ENCODE data around the gene HAUS3. TPM values are rescaled to one million over a fixed set of nuclear protein-coding genes. Genes with fewer than 3 reads are reported as not detected.

Gene HAUS3
- total RNA-seq, 3 donors from 2014 or later: 20.6 to 24.1 (median 22.5) TPM

DNA sequence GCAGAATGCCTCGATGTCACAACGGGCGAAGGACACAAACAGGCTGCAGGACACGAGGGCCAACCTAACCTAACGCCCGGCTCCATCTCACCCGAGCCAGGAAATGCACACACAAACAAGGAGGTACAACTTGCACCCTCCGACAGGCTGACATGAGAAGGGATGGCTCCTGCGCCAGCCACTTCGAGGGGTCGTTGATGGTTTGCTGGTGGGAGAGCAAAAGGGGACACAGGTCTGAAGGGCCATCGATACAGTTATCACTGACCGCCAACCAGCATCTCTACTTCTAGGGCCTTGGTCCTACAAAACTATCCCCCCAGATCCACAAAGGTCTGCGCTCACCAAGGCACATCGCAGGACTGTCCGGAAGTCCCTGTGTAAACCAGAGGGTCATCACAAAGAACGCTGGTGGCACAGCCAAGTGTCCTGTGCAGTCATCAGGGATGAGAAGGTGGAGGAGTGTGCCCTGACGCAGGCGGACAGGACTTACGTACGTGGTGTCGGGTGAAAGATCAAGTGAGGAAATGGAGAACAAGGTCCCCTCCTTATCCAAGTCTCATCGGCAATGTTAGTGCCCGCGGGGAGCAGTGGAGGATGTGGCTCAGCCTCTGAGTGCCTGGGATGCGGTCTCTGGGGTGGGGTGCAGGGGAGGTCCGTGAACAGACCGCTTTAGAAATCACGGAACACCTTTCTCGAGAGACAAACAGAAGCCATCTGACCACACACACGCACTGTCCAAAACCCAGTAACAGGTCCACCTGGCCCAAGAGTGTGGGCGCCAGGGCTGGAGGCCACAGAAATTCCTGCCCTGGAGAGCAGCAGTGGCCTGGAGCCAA is 13.0 kb upstream of the HAUS3 start:
- peaks cover 9% of the 10 kb centered on the region for H3K36me3 Mint-ChIP-seq (ENCODE audit: insufficient read depth)
- ATAC-seq: no peak
- H3K4me1 Mint-ChIP-seq (ENCODE audit: low read depth): peaks cover 4% of the 10 kb centered on the region
- DNase-seq: peak; percentile 1
- no peaks in the 10 kb centered on the region for H3K9me3 Mint-ChIP-seq
- no peak overlapping the region for H3K4me3 Mint-ChIP-seq
- H3K27me3 Mint-ChIP-seq (ENCODE audit: low read depth): no peaks in the 10 kb centered on the region

DNA sequence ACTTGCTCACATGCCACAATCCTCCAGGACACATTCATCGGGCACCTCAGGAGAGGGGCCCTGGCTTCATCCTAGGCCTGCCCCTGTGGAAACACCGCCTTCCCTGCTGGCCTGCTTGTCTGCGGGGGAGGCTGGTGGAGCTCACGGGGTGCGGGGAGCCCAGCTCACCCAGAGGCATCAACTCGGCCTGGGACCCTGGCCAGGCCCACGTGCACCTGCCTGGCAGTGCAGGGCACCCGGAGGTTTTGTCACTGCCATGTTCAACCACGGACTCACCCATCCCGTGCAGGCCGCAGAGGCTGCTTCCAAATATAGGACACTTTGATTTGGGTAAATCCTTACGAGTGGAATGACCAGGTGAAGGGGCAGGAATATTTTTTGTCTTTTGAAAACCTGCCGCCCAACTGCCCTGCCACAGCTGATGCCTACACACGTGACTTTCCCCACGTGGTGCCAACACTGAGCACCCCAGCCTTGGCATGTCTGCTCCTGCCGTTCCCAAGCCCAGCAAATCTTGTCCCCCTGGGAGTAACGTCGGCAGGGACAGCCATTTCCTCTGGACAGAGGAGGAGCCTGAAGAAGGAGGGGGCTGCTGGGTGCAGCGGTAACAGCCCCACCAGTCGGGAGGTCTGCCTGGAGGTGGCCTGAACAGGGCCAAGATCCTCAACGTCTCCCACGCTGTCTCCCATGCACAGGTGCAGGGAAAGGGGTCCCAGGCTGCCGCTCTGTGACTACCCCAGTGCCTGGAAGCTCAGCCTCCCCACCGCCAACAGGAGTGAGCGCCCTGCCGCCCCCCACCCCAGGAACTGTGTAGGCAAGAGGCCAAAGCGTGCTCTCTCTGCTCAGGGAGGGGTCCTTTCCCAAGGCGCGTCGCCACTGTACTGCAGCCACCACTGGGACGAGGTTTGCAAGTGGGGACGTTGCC is 11.5 kb upstream of the HAUS3 start:
- Mint-ChIP-seq H3K36me3 (ENCODE audit: insufficient read depth) (peaks cover 9% of the 10 kb centered on the region), H3K9me3 (no peaks in the 10 kb centered on the region), H3K4me1 (ENCODE audit: low read depth) (peaks cover 4% of the 10 kb centered on the region), H3K4me3 (no peak overlapping the region), H3K27me3 (ENCODE audit: low read depth) (no peaks in the 10 kb centered on the region)
- ATAC-seq (no peak), DNase-seq (no peak)

DNA sequence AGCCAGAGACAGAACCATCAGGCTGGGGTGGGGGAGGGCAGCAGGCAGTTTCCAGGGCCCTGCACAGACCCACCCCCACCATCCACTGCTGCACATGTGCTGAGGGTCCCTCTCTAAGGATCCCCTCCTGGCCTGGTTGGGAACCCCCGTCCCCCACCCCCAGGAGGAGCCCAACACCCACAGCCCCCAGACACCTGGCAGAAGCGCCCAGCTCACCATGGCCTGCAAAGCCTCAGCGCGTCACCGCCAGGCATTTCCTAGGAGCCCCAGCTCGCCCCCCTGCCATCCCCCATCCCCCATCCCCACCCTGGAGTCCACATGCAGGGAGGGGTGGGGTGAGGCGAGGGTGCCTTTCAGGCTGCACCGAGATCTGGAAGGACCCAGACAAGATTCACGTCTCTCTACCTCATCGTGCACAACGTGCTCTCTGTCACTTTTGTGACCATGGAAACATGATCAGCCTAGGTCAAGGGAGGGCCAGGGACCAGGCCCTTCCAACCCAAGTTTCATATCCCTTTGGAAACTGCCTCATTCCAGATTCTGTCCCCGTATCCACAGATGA is 10.7 kb upstream of the HAUS3 start:
- ATAC-seq: no peak
- no peak overlapping the region for H3K4me3 Mint-ChIP-seq
- peak; percentile 4 for DNase-seq
- H3K4me1 Mint-ChIP-seq (ENCODE audit: low read depth): peaks cover 4% of the 10 kb centered on the region
- H3K36me3 Mint-ChIP-seq (ENCODE audit: insufficient read depth): peaks cover 9% of the 10 kb centered on the region
- H3K9me3 Mint-ChIP-seq: no peaks in the 10 kb centered on the region
- H3K27me3 Mint-ChIP-seq (ENCODE audit: low read depth): no peaks in the 10 kb centered on the region

DNA sequence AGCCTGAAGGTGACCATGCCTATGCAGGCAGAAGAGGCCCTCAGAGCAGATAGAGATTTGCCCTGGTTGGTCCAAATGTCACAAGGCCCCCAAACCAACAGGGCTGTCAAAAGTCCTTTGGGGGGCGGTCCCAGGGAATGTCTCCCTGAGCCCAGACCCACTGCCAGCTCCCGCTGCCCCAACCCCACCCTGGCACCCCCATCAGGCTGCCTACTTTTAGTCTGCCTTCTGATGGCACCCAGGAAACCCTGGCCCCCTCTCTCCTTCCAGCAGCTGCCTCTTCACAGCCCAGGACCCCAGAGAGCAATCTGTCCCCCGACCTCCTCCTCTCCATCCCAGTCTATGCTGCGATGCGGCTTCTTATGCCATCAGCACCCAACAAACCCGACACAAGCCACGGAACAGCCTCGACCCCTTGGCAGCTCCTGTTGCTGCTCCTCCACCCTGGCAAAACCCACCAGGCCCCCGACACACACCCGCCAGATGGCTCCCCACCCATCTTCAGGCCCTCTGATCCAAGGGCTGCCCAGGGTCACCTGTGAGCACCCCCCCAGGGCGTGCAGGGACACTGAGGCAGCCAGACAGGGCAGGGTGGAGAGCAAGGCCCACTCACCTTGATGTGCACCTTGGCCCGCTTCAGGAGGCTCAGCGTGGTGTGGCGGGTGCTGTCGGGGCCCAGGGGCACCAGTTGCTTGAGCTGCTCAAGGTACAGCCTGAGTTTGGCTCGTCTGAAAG is 10.0 kb upstream of the HAUS3 start:
- no peak overlapping the region for H3K4me3 Mint-ChIP-seq
- peaks cover 9% of the 10 kb centered on the region for H3K36me3 Mint-ChIP-seq (ENCODE audit: insufficient read depth)
- no peaks in the 10 kb centered on the region for H3K9me3 Mint-ChIP-seq
- H3K27me3 Mint-ChIP-seq (ENCODE audit: low read depth): no peaks in the 10 kb centered on the region
- H3K4me1 Mint-ChIP-seq (ENCODE audit: low read depth): peaks cover 4% of the 10 kb centered on the region
- ATAC-seq: no peak
- peak; percentile 4 for DNase-seq

DNA sequence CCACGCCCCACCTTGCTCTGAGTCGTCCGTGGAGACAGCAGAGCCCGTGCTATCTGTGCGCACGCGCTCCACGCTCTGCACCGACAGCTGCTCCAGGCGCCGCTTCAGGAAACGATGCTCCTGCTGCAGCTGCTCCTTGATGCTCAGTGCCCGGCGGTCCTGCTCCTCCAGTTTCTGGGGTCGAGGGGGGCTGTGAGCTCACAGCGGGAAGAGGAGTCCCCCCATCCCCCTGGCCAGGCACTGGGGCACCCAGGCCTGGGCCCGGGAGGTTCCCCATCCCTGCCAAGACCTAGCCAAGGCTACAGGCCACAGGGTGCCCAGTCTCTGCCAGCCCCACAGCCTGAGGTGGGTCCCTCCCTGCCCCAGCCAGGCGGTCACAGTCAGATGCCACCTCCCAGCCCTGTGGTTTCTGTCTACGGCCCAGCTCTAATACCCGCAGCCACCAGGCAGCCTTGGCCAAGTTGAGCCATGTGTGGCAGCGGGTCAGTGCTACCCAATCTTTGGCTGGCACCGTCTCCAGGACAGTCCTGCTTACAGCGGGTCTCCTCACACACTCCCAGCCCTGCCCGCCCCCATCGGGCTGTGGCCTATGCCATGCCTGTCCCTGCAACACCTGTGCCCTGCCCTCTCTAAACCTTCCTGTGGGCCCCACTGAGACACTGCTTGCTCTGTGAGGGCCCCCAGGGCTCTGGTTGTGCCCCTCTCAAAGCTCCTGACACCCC is 9.3 kb upstream of the HAUS3 start:
- Mint-ChIP-seq H3K27me3 (ENCODE audit: low read depth) (no peaks in the 10 kb centered on the region), H3K9me3 (no peaks in the 10 kb centered on the region)
- DNase-seq: no peak

DNA sequence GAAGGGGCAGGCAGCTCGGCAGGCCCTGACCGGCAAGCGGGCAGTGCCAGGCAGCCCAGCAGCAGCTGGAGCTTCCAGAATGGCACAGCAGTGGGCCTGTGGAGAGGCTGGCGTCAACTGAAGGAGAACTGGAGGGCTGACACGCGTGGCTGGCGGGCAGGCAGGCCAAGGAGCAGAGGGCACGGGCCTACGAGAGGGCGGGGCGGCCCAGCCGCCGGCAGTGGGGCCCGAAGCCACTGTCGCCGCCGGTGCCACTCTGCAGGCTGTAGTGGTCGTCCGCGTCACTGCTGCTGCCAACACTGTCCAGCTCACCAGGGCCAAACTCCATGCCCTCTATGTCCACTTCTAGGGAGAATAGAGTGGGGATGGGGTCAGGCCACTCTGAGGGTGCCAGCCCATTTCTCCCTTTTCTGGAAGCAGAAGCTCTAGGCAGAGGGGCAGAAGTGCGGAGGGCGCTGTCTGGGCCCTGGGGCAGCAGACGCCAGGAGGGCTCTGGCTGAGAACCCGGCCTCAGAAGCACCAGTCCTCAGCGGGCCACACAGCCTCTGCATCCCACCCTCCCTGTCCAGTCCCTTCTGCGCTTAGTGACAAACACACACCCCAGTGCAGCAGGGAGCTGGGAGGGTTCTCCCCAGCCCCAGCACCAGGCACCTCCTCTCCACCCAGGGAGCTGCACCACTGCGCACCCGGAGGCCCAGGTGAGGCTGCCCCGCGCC is 8.6 kb upstream of the HAUS3 start:
- no peak overlapping the region for H3K4me3 Mint-ChIP-seq
- DNase-seq (no peak), ATAC-seq (no peak)
- peaks cover 9% of the 10 kb centered on the region for H3K36me3 Mint-ChIP-seq (ENCODE audit: insufficient read depth)
- no peaks in the 10 kb centered on the region for H3K9me3 Mint-ChIP-seq
- H3K27me3 Mint-ChIP-seq (ENCODE audit: low read depth): no peaks in the 10 kb centered on the region
- peaks cover 4% of the 10 kb centered on the region for H3K4me1 Mint-ChIP-seq (ENCODE audit: low read depth)

More for the DNA sequence above, 9.3 kb upstream of the HAUS3 start:
- Mint-ChIP-seq H3K4me3 (no peak overlapping the region), H3K36me3 (ENCODE audit: insufficient read depth) (peaks cover 9% of the 10 kb centered on the region), H3K4me1 (ENCODE audit: low read depth) (peaks cover 1% of the 10 kb centered on the region)
- no peak for ATAC-seq

DNA sequence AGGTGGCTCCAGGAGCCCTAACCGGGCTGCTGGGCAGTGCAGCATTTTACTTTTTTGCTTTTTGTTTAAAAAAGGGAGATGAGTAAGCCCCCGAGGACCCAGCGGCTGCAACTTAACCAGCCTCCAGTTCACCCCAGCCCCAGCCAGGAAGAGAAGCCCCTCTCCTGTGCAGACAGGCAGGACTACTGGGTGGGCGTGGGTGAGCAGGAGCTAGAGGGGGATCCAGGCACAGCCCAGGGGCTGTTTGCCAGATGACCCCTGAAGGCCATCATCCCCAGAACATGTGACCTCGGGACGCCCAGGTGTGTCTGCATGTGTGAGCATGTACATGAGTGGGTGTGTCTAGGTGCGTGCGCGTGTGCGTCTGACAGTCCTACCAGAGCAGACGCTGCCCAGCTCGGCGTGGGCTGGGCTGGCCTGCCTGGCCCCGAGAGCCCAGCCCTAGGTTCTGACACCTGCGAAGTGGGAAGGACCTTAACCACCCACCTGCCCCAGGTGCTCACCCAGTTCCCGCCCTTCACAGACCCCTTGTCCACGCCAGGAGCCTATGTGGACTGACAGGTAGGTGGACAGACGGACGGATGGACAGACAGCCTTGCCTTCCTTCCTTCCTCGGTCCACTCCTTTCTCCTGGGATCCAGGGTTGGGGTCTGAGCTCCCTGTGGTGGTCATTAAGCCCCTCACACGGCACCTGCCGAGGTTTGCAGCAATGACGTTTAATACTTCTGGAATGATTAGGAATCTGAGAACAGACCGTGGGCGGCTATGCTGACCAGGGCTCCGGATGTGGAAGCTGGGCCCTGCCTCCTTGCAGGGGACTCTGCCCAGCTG is 7.8 kb upstream of the HAUS3 start:
- Mint-ChIP-seq H3K27me3 (ENCODE audit: low read depth) (no peaks in the 10 kb centered on the region), H3K9me3 (no peaks in the 10 kb centered on the region), H3K36me3 (ENCODE audit: insufficient read depth) (peaks cover 7% of the 10 kb centered on the region), H3K4me1 (ENCODE audit: low read depth) (peaks cover 9% of the 10 kb centered on the region), H3K4me3 (no peak overlapping the region)
- ATAC-seq (no peak), DNase-seq (no peak)

DNA sequence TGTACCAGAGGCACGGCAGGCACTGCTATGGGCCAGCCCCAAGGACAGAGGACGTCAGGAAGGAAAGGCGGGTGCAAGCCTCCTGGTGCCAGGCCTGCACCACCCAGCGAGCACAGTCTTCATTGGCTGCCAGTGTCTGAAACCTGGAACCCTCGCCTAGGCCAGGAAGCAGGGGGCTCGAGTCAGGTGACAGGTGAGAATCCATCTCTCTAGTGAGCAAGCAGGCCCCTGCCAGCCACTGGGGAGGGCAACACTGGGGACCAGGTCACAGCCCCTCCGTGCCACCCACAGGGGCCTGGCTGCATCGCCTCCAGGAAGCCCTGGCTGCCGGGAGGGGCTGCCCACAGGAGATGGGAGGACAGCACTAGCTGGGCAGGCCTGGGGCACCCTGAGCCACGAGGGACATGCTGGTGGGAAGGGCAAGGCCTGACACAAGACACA is 6.9 kb upstream of the HAUS3 start:
- peaks cover 11% of the 10 kb centered on the region for H3K4me1 Mint-ChIP-seq (ENCODE audit: low read depth)
- no peaks in the 10 kb centered on the region for H3K9me3 Mint-ChIP-seq
- H3K4me3 Mint-ChIP-seq: no peak overlapping the region
- H3K27me3 Mint-ChIP-seq (ENCODE audit: low read depth): no peaks in the 10 kb centered on the region
- H3K36me3 Mint-ChIP-seq (ENCODE audit: insufficient read depth): no peaks in the 10 kb centered on the region
- ATAC-seq: no peak
- no peak for DNase-seq

DNA sequence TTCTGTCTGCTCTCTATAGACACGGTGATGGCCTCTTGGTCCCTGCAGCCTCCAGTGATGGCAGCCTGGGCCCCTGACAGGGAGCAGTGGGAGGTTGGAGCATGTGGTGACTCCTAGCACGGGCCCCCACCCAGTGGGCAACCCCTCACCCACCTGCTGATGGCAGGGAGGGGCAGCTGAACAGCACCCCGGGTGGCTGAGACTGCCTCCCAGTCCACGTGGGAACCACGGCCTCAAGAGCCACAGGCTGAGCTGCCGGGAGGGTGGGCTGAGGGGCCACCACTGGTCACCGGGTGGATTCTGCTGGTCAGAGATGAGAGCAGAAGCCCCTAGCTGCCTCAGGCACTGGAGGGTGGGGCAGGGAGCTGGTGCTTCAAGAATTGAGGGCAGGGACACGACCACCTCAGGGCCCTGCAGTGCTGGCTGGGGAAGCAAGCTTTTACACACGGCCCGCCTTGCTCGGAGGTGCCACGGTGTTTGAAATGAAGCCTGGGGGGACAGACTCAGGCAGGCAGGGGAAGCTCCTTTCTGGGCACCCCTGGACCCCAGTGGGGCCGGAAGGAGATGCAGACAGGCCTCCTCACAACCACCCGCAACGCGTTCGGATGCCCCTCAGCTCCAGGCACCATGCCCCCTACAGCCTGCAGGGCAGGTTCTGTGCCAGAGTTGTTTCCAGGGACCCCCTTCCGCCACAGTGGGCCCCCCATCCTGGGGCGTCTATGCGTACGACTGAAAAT is 6.3 kb upstream of the HAUS3 start:
- H3K9me3 Mint-ChIP-seq: no peaks in the 10 kb centered on the region
- H3K27me3 Mint-ChIP-seq (ENCODE audit: low read depth): no peaks in the 10 kb centered on the region
- ATAC-seq (no peak), DNase-seq (no peak)
- H3K4me1 Mint-ChIP-seq (ENCODE audit: low read depth): peaks cover 17% of the 10 kb centered on the region
- no peaks in the 10 kb centered on the region for H3K36me3 Mint-ChIP-seq (ENCODE audit: insufficient read depth)
- no peak overlapping the region for H3K4me3 Mint-ChIP-seq

DNA sequence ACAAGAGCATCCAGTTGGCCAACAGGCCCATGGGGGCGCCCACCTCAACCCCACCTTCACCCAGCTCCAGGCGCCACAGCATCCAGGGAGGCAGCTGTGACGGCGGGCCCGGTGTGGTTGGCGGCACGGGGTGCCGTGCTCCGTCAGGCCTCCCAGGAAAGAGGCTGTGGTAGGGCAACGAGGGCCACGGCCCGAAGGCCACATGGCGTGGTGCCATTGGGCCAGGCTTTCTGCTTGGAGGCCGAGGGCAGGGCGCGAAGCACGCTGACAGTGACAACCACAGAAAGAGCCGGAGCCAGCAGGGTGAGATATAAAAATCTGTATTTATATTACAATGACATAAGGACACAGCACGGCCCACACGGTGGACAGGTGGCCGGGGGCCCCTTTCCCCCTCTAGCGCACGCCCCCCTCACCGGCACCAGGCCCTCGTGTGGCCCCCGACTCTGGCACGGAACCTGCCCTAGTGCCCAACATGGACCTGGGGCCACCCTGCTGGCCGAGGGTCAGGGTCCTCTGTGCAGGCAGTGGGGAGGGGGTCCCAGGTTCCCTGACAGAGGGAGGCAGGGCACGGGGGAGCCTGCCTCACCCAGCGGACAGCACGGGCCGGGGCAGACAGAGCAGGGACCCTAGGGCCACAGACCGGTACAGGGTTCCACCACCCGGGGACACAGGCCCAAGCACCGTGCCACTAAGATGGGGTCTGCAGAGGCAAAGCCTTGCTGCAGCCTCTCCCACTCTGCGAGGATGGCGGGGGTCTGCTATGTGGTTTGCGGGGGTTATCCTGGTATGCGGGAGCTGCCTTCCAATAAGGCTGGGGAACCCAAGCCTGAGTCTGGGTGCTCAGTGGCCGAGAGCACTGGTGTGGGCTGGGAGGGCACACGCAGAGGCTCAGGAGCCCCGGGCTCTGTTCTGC is 5.5 kb upstream of the HAUS3 start:
- no peaks in the 10 kb centered on the region for H3K27me3 Mint-ChIP-seq (ENCODE audit: low read depth)
- DNase-seq: no peak
- peaks cover 18% of the 10 kb centered on the region for H3K4me1 Mint-ChIP-seq (ENCODE audit: low read depth)
- no peaks in the 10 kb centered on the region for H3K36me3 Mint-ChIP-seq (ENCODE audit: insufficient read depth)
- H3K9me3 Mint-ChIP-seq: no peaks in the 10 kb centered on the region
- H3K4me3 Mint-ChIP-seq: no peak overlapping the region
- no peak for ATAC-seq

DNA sequence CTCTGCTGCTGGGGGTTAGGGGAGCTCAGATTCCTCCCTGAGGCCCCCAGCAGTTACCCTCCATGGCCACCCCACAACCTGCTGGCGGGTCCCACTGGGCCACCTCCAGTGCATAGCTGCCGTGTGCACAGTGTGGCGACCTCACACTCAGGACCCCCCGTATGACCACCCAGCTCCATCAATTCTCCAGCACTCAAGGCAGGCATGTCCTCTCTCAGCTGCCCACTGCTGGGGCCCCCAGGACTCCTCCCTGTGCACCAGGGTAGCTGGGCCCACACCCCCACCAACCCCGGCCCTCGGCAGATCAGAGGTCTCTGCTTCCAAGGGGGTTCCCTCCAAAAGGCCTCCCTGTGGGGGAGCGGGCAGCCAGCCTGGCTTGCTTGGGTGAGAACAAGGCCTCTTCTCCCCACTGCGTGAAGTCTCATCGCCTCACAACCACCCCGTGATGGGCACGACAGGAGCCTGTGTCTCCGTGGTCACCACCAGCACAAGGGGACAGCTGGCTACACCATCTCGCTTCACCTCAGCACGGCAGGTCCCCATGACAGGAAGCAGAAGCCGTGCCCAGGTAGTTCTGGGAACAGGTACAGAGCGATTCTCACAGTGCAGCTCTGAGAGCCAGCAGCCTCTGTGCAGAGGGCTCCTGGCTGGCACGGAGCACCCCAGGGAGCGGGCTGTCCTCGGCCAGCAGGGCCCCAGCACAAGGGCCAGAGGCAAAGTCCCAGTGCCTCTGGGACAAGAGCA is 4.6 kb upstream of the HAUS3 start:
- H3K4me1 Mint-ChIP-seq (ENCODE audit: low read depth): peaks cover 19% of the 10 kb centered on the region
- ATAC-seq (no peak), DNase-seq (no peak)
- no peaks in the 10 kb centered on the region for H3K27me3 Mint-ChIP-seq (ENCODE audit: low read depth)
- H3K9me3 Mint-ChIP-seq: no peaks in the 10 kb centered on the region
- no peak overlapping the region for H3K4me3 Mint-ChIP-seq
- H3K36me3 Mint-ChIP-seq (ENCODE audit: insufficient read depth): no peaks in the 10 kb centered on the region

Data from activated T-cell treated with anti-CD3 and anti-CD28 coated beads, Interleukin-2, amount 50 U/mL, for 4 hours (primary cell).